HCT116 (cell line): Measurements from ENCODE around the gene MERTK. TPM values are rescaled to one million over a fixed set of nuclear protein-coding genes. Genes with fewer than 3 reads are reported as not detected.

Source experiments
- ATAC-seq: fragments of 200-7000 bp; cut with Tn5 transposase; 2 replicates; pipeline ENCODE4 v1.9.1; 2020; ENCODE audit warnings: mild to moderate bottlenecking, moderate library complexity
- BruUV-seq: library from RNA; stranded (reverse); fragments of 400-500 nt; replicated peaks from 2 replicates; lab custom pipeline; 2021; lab: Mats Ljungman, UMichigan
- CTCF ChIA-PET: fragments of 300-600 bp; sonication (Branson Sonifier 250); formaldehyde crosslinking; loops from one replicate; lab custom pipeline; 2021; ENCODE audit warnings: antibody characterized with exemption; lab: Charles Lee
- POLR2A ChIA-PET: fragments of 300-600, 350-600 bp; sonication (Branson Sonifier 250); formaldehyde crosslinking; loops from one replicate; lab custom pipeline; 2021; ENCODE audit warnings: antibody characterized with exemption; lab: Charles Lee
- RAD21 ChIA-PET, 2 experiments: fragments of 300-600 bp; sonication (Branson Sonifier 250); formaldehyde crosslinking; loops; one replicate each; lab custom pipeline; 2023; ENCODE audit warnings: low total read pairs in 2 of 2; ENCODE audit not compliant: uncharacterized antibody in 2 of 2, unreplicated experiment in 2 of 2, low non-redundant PET in 1 of 2; lab: Charles Lee
- DNase-seq: peaks from one replicate; pipeline ENCODE4 v3.0.0-alpha.2; 2010; ENCODE audit warnings: low read depth, low spot score
- H2AFZ ChIP-seq: fragments of 200-600 bp; shearing (Covaris generic), sonication (generic); 2 replicates; pipeline ENCODE4 v1.6.1; 2017; ENCODE audit warnings: low read depth, mixed run types, mixed read lengths, antibody characterized with exemption, low read length; ENCODE audit not compliant: poor library complexity, severe bottlenecking
- H3K27ac ChIP-seq: 2 replicates; pipeline ENCODE4 v1.5.1; 2012; ENCODE audit warnings: low read depth, low read length
- H3K27me3 ChIP-seq: fragments of 200-600 bp; sonication (generic); 2 replicates; pipeline ENCODE4 v1.6.1; 2016; ENCODE audit warnings: mixed run types, low read length, mixed read lengths; ENCODE audit not compliant: insufficient read depth
- H3K36me3 ChIP-seq, 2 experiments: fragments of 200-500 bp in 1 of 2; fragments of 200-600 bp in 1 of 2; sonication (Bioruptor generic) in 1 of 2; sonication (generic) in 1 of 2; 2 replicates each; pipeline versions ENCODE4 v1.5.1 to v1.6.1; 2014 to 2016; ENCODE audit warnings: low read length in 2 of 2, inconsistent platforms in 1 of 2, mixed read lengths in 1 of 2, mixed run types in 1 of 2; ENCODE audit not compliant: insufficient read depth in 2 of 2, control insufficient read depth in 1 of 2
- H3K4me1 ChIP-seq, 2 experiments: fragments of 200-600 bp in 1 of 2; sonication (generic) in 1 of 2; 2 replicates each; pipeline versions ENCODE4 v1.5.1 to v1.6.1; 2012 to 2017; ENCODE audit warnings: low read length in 2 of 2, inconsistent platforms in 1 of 2, mild to moderate bottlenecking in 1 of 2, mixed read lengths in 1 of 2, mixed run types in 1 of 2, moderate library complexity in 1 of 2; ENCODE audit not compliant: insufficient read depth in 2 of 2, control insufficient read depth in 1 of 2
- H3K4me2 ChIP-seq: fragments of 200-600 bp; sonication (generic); 2 replicates; pipeline ENCODE4 v1.6.1; 2017; ENCODE audit warnings: mixed run types, low read length, mixed read lengths
- H3K4me3 ChIP-seq, 2 experiments: fragments of 200-600 bp in 1 of 2; sonication (generic) in 1 of 2; replicated peaks in 1 of 2; 2 replicates each; pipeline ENCODE4 v1.5.1; 2011 to 2016; ENCODE audit warnings: low read length in 2 of 2, control low read depth in 1 of 2, low read depth in 1 of 2, mild to moderate bottlenecking in 1 of 2, mixed read lengths in 1 of 2, mixed run types in 1 of 2
- H3K79me2 ChIP-seq: fragments of 200-600 bp; sonication (generic); 2 replicates; pipeline ENCODE4 v1.6.1; 2017; ENCODE audit warnings: mild to moderate bottlenecking, mixed run types, low read length, moderate library complexity, mixed read lengths; ENCODE audit not compliant: insufficient read depth
- H3K9ac ChIP-seq: fragments of 200-600 bp; sonication (generic); 2 replicates; pipeline ENCODE4 v1.6.1; 2016; ENCODE audit warnings: low read length, mixed read lengths
- H3K9me2 ChIP-seq: fragments of 200-600 bp; sonication (generic), shearing (Covaris generic); 2 replicates; pipeline ENCODE4 v1.6.1; 2017; ENCODE audit warnings: mixed run types, mild to moderate bottlenecking, moderate library complexity; ENCODE audit not compliant: insufficient read depth
- H3K9me3 ChIP-seq, 2 experiments: fragments of 200-500 bp in 1 of 2; fragments of 200-600 bp in 1 of 2; sonication (Bioruptor generic) in 1 of 2; sonication (generic) in 1 of 2; 2 replicates each; pipeline ENCODE4 v1.6.1; 2014 to 2017; ENCODE audit warnings: low read length in 2 of 2, mixed read lengths in 2 of 2, inconsistent platforms in 1 of 2, low read depth in 1 of 2, mild to moderate bottlenecking in 1 of 2, mixed run types in 1 of 2, moderate library complexity in 1 of 2; ENCODE audit not compliant: control insufficient read depth in 1 of 2, insufficient read depth in 1 of 2
- H4K20me1 ChIP-seq: fragments of 200-600 bp; sonication (generic), shearing (Covaris generic); 2 replicates; pipeline ENCODE4 v1.6.1; 2017; ENCODE audit warnings: mixed run types, mild to moderate bottlenecking, moderate library complexity; ENCODE audit not compliant: insufficient read depth
- RAD21 ChIP-seq: IDR thresholded peaks from 2 replicates; pipeline ENCODE4 v1.6.1; 2012; ENCODE audit warnings: low read depth, mild to moderate bottlenecking
- SIN3A ChIP-seq: IDR thresholded peaks from 2 replicates; pipeline ENCODE4 v1.6.1; 2012; ENCODE audit warnings: low read depth
- YY1 ChIP-seq: IDR thresholded peaks from 2 replicates; pipeline ENCODE4 v1.6.1; 2011; ENCODE audit warnings: low read length, low read depth, moderate library complexity, mild to moderate bottlenecking; ENCODE audit not compliant: insufficient replicate concordance; ENCODE audit errors: extremely low read depth
- ZNF274 ChIP-seq: fragments of 200-500 bp; sonication (Bioruptor generic); IDR thresholded peaks from 2 replicates; pipeline ENCODE4 v1.6.1; 2014; ENCODE audit warnings: mild to moderate bottlenecking, low read depth, low read length, inconsistent platforms
- intact Hi-C: fragments of 100-400 bp; cut with micrococcal nuclease; formaldehyde crosslinking; loops from 2 replicates; pipeline ENCODE4 v1.10.0; 2022
- total RNA-seq: library from RNA; stranded (reverse); gene quantifications from one replicate; pipeline ENCODE4 v1.2.1, GENCODE V29; 2021; ENCODE audit not compliant: unreplicated experiment
- TF ChIP-seq, protein P1 (sequence below): IDR thresholded peaks from 2 replicates; pipeline ENCODE4 v1.6.1; 2012; ENCODE audit warnings: low read depth
- TF ChIP-seq, protein P2 (sequence below), 3 experiments: fragments of 200-600 bp in 1 of 3; sonication (generic) in 1 of 3; IDR thresholded peaks in 2 of 3; conservative IDR thresholded peaks in 1 of 3; 2 replicates each; pipeline ENCODE4 v1.5.1; 2012 to 2017; ENCODE audit warnings: low read depth in 2 of 3, low read length in 2 of 3, antibody characterized with exemption in 1 of 3, borderline replicate concordance in 1 of 3, control low read depth in 1 of 3, mild to moderate bottlenecking in 1 of 3, mixed read lengths in 1 of 3, mixed run types in 1 of 3, moderate library complexity in 1 of 3; ENCODE audit not compliant: insufficient read depth in 1 of 3
- TF ChIP-seq, protein P3 (sequence below): IDR thresholded peaks from 2 replicates; pipeline ENCODE4 v1.6.1; 2012

MERTK gene
- total RNA-seq, 1 experiment from 2014 or later: 5.7 TPM

DNA sequence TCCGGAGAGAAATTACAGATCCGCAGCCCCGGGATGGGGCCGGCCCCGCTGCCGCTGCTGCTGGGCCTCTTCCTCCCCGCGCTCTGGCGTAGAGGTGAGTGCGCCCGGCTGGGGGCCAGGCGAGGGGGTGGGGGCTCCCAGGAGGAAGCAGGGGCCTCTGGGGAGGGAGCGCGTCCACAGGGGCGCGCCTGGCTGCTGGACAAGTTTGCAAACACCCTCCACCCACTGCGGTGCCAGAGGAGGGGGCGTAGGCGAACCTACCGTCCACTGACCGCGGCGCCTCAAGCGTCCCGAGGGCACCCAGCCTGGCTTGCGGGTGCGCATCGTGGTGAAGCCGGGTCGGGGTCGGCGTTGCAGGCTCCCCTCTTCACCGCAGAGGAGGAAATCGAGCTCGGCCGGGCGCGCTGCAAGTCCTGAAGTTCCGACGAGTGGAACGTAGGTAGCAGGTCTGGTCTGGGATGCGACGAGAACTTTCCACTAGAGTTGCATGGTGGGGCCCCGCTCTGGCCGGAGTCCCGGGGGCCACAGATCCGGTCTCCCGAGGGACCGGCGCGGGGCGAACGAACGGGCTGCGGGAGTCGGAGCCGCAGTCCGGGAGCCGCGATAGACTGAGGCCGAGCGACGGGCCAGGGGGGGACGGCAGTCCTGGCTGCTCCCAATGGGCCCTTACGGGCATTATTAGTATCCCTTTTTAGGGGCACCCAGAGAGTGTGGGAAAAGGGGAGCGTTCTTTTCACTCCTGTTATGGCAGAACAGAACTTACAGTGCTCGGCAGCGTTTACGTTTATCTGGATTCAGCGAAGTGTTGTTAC, 502 bp downstream of the MERTK start (continued):
- TF ChIP-seq, protein P1, sequence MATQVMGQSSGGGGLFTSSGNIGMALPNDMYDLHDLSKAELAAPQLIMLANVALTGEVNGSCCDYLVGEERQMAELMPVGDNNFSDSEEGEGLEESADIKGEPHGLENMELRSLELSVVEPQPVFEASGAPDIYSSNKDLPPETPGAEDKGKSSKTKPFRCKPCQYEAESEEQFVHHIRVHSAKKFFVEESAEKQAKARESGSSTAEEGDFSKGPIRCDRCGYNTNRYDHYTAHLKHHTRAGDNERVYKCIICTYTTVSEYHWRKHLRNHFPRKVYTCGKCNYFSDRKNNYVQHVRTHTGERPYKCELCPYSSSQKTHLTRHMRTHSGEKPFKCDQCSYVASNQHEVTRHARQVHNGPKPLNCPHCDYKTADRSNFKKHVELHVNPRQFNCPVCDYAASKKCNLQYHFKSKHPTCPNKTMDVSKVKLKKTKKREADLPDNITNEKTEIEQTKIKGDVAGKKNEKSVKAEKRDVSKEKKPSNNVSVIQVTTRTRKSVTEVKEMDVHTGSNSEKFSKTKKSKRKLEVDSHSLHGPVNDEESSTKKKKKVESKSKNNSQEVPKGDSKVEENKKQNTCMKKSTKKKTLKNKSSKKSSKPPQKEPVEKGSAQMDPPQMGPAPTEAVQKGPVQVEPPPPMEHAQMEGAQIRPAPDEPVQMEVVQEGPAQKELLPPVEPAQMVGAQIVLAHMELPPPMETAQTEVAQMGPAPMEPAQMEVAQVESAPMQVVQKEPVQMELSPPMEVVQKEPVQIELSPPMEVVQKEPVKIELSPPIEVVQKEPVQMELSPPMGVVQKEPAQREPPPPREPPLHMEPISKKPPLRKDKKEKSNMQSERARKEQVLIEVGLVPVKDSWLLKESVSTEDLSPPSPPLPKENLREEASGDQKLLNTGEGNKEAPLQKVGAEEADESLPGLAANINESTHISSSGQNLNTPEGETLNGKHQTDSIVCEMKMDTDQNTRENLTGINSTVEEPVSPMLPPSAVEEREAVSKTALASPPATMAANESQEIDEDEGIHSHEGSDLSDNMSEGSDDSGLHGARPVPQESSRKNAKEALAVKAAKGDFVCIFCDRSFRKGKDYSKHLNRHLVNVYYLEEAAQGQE: no peak

DNA sequence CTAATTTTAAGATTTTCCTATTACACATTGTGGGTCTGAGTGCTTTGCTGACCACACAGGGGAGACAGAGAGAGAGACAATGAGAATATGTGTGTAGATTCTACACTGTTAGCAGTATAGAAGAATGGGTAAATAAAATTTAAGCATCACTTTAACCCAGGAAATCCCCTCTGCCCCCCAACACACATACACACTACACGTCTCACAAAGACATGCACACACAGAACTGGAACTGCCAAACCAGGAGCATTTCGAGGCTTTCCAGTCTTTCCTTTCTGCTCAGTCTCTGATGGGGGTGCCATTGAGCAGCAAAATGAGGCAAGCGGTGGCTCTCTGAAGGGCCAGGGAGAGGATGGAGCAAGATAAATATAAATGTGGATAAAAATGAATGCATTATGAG, 2.5 kb downstream of the MERTK start:
- no peaks in the 10 kb centered on the region for H3K9me2 ChIP-seq
- H2AFZ ChIP-seq: no peak overlapping the region
- H3K36me3 ChIP-seq: no peaks in the 10 kb centered on the region
- H3K27me3 ChIP-seq: no peaks in the 10 kb centered on the region
- POLR2A ChIA-PET: no interaction called here
- no peak for DNase-seq
- H3K9ac ChIP-seq: no peak overlapping the region
- no TSS peak for BruUV-seq
- no peak overlapping the region for H3K4me3 ChIP-seq
- CTCF ChIA-PET: no interaction called here
- intact Hi-C loops: no loop called here
- peak overlapping the region; percentile 8; the same call in 1 of the 2 replicates for H3K4me2 ChIP-seq
- ATAC-seq: no peak
- no peak overlapping the region for H3K27ac ChIP-seq
- H3K4me1 ChIP-seq: peaks cover 14 to 24% of the 10 kb centered on the region in 2 experiments
- RAD21 ChIA-PET: no interaction called here
- H3K9me3 ChIP-seq: no peaks in the 10 kb centered on the region
- H3K79me2 ChIP-seq: no peaks in the 10 kb centered on the region
- TF ChIP-seq ZNF274 (no peak), YY1 (peak; percentile 36), RAD21 (peak; percentile 76), SIN3A (no peak)
- TF ChIP-seq, protein P2, sequence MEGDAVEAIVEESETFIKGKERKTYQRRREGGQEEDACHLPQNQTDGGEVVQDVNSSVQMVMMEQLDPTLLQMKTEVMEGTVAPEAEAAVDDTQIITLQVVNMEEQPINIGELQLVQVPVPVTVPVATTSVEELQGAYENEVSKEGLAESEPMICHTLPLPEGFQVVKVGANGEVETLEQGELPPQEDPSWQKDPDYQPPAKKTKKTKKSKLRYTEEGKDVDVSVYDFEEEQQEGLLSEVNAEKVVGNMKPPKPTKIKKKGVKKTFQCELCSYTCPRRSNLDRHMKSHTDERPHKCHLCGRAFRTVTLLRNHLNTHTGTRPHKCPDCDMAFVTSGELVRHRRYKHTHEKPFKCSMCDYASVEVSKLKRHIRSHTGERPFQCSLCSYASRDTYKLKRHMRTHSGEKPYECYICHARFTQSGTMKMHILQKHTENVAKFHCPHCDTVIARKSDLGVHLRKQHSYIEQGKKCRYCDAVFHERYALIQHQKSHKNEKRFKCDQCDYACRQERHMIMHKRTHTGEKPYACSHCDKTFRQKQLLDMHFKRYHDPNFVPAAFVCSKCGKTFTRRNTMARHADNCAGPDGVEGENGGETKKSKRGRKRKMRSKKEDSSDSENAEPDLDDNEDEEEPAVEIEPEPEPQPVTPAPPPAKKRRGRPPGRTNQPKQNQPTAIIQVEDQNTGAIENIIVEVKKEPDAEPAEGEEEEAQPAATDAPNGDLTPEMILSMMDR (IDR thresholded peaks at IDR 0.05 in 2 of 3, conservative IDR thresholded peaks at IDR 0.05 in 1 of 3; ENCODE audit: borderline replicate concordance in 1 of 3, insufficient read depth in 1 of 3, low read depth in 2 of 3, low read length in 2 of 3): peak; percentile 37 to 83 (median 48); a peak in 4 of 6 replicates
- TF ChIP-seq, protein P3, sequence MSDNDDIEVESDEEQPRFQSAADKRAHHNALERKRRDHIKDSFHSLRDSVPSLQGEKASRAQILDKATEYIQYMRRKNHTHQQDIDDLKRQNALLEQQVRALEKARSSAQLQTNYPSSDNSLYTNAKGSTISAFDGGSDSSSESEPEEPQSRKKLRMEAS: no peak
- H4K20me1 ChIP-seq: no peaks in the 10 kb centered on the region
